ENCODE measurements around the gene F7.

F7 gene

DNA sequence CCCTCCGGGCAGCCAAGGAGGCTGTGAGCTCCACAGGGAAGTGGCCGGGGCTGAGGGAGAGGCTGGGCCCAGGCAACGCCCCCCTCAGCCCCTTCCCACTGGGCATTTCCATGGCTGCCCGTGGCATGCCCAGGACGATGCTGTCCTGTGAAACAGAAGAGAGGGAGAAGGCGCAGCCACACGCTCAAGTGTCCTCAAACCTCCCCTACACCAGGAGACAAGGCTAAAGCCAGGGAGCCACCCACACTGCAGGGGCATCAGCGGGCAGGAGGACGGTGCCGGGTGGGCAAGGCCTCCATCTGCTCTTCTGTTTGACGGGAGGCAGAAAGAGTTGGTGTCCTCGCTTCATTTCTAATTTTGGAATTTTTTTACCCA, 38.7 kb downstream of the F7 start:
- no peak overlapping the region for H3K9ac ChIP-seq
- no peaks in the 10 kb centered on the region for H3K36me3 ChIP-seq (ENCODE audit: insufficient read depth)
- TF ChIP-seq, protein P1, sequence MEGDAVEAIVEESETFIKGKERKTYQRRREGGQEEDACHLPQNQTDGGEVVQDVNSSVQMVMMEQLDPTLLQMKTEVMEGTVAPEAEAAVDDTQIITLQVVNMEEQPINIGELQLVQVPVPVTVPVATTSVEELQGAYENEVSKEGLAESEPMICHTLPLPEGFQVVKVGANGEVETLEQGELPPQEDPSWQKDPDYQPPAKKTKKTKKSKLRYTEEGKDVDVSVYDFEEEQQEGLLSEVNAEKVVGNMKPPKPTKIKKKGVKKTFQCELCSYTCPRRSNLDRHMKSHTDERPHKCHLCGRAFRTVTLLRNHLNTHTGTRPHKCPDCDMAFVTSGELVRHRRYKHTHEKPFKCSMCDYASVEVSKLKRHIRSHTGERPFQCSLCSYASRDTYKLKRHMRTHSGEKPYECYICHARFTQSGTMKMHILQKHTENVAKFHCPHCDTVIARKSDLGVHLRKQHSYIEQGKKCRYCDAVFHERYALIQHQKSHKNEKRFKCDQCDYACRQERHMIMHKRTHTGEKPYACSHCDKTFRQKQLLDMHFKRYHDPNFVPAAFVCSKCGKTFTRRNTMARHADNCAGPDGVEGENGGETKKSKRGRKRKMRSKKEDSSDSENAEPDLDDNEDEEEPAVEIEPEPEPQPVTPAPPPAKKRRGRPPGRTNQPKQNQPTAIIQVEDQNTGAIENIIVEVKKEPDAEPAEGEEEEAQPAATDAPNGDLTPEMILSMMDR (conservative IDR thresholded peaks at IDR 0.05; ENCODE audit: low read depth, low read length) = no peak
- H2AFZ ChIP-seq (ENCODE audit: low read depth) = no peak overlapping the region
- no peak overlapping the region for H3K4me2 ChIP-seq
- no peak overlapping the region for H3K27ac ChIP-seq
- no peaks in the 10 kb centered on the region for H3K27me3 ChIP-seq (ENCODE audit: insufficient read depth, low read depth)
- H3K4me3 ChIP-seq (IDR thresholded peaks at IDR 0.05; ENCODE audit: insufficient read depth, low read depth, low read length) = no peak overlapping the region
- no peaks in the 10 kb centered on the region for H3K79me2 ChIP-seq (ENCODE audit: insufficient read depth, low read depth)
- H3K4me1 ChIP-seq (ENCODE audit: low read depth, poor library complexity, severe bottlenecking) = no peaks in the 10 kb centered on the region
- no peaks in the 10 kb centered on the region for H4K20me1 ChIP-seq (ENCODE audit: insufficient read depth)

DNA sequence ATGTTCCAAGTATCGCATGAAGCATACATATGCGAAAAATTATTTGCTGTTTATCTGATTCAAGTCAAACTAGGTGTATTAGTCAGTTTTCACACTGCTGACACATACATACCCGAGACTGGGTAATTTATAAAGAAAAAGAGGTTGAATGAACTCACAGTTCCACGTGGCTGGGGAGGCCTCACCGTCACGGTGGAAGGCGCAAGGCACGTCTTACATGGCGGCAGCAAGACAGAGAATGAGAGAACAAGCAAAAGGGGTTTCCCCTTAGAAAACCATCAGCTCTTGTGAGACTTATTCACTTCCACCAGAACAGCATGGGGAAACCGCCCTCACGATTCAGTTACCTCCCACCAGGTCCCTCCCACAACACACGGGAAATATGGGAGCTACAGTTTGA, 39.9 kb downstream of the F7 start:
- no peak overlapping the region for H3K4me3 ChIP-seq (IDR thresholded peaks at IDR 0.05; ENCODE audit: insufficient read depth, low read depth, low read length)
- no peaks in the 10 kb centered on the region for H3K36me3 ChIP-seq (ENCODE audit: insufficient read depth)
- TF ChIP-seq, protein P1 (conservative IDR thresholded peaks at IDR 0.05; ENCODE audit: low read depth, low read length) = no peak
- no peaks in the 10 kb centered on the region for H3K4me1 ChIP-seq (ENCODE audit: low read depth, poor library complexity, severe bottlenecking)
- no peak overlapping the region for H2AFZ ChIP-seq (ENCODE audit: low read depth)
- H4K20me1 ChIP-seq (ENCODE audit: insufficient read depth) = no peaks in the 10 kb centered on the region
- no peak overlapping the region for H3K9ac ChIP-seq
- no peaks in the 10 kb centered on the region for H3K27me3 ChIP-seq (ENCODE audit: insufficient read depth, low read depth)
- H3K4me2 ChIP-seq = no peak overlapping the region
- H3K79me2 ChIP-seq (ENCODE audit: insufficient read depth, low read depth) = no peaks in the 10 kb centered on the region
- no peak overlapping the region for H3K27ac ChIP-seq

DNA sequence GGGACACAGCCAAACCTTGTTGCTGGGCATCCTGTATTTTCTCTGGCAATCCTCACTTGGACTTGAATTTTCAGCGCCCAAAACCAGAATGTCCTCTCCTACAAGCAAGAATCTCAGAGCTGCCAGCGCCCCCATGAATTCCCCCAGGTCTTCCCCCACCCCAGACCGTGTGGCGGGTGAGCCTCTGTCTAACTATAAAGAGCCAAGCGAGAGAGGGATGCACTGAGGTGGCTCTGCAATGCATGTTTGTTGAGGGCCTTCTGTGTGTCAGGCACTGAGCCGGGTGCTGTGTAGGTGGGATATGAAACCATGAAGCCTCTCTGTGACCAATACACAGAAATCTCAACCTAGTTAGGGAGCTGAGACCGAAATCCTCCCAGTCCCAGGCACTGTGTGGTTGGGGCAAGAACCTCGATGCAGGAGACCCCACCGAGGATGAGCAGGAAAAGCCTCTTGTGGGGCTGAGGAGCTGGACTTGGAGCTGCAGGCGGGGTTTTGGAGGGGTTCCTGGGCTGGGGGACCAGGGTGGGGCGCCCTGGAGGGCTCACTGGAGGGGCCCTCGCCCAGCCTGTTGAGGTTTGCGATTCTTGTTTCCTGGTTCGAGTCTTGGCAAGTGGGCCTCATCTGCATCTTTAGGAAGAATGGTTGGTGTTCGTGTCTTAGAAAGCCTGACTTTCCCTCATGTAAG, 40.5 kb downstream of the F7 start:
- Histone ChIP-seq H3K4me1 (ENCODE audit: low read depth, poor library complexity, severe bottlenecking) (no peaks in the 10 kb centered on the region), H3K79me2 (ENCODE audit: insufficient read depth, low read depth) (no peaks in the 10 kb centered on the region), H2AFZ (ENCODE audit: low read depth) (no peak overlapping the region), H4K20me1 (ENCODE audit: insufficient read depth) (no peaks in the 10 kb centered on the region), H3K36me3 (ENCODE audit: insufficient read depth) (no peaks in the 10 kb centered on the region), H3K27ac (no peak overlapping the region), H3K27me3 (ENCODE audit: insufficient read depth, low read depth) (no peaks in the 10 kb centered on the region), H3K4me2 (no peak overlapping the region), H3K4me3 (IDR thresholded peaks at IDR 0.05; ENCODE audit: insufficient read depth, low read depth, low read length) (no peak overlapping the region), H3K9ac (no peak overlapping the region)
- TF ChIP-seq, protein P1 (conservative IDR thresholded peaks at IDR 0.05; ENCODE audit: low read depth, low read length) = no peak

DNA sequence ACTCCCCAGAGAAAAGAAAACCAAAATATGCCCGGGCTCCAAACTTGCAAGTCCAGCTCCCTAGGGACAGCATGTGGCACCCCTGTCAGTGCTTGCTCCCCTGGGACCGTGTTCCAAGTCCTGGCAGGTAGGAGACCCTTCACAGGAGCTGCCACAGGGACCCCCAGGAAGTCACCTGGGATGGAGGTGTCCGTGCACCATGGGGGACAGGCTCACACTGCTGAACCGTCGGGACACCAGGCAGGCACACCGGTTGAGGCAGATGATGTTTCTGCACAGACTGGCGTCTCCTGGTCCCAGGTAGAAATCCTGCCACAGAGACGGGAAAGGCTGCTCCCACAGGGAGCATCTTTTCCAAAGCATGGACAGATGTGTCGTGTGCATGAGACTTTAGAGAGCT, 41.2 kb downstream of the F7 start:
- no peak overlapping the region for H3K27ac ChIP-seq
- no peak overlapping the region for H3K4me3 ChIP-seq (IDR thresholded peaks at IDR 0.05; ENCODE audit: insufficient read depth, low read depth, low read length)
- TF ChIP-seq, protein P1 (conservative IDR thresholded peaks at IDR 0.05; ENCODE audit: low read depth, low read length) = no peak
- H3K4me1 ChIP-seq (ENCODE audit: low read depth, poor library complexity, severe bottlenecking) = no peaks in the 10 kb centered on the region
- no peak overlapping the region for H3K9ac ChIP-seq
- H4K20me1 ChIP-seq (ENCODE audit: insufficient read depth) = no peaks in the 10 kb centered on the region
- H2AFZ ChIP-seq (ENCODE audit: low read depth) = no peak overlapping the region
- H3K4me2 ChIP-seq = no peak overlapping the region
- H3K36me3 ChIP-seq (ENCODE audit: insufficient read depth) = no peaks in the 10 kb centered on the region
- H3K27me3 ChIP-seq (ENCODE audit: insufficient read depth, low read depth) = no peaks in the 10 kb centered on the region
- H3K79me2 ChIP-seq (ENCODE audit: insufficient read depth, low read depth) = no peaks in the 10 kb centered on the region

All from KMS-11 (cell line).